GM18951 (cell line): Measurements from ENCODE around the gene SLC25A25.

Experiments
- POLR2A ChIP-seq: IDR thresholded peaks from 4 replicates; pipeline ENCODE4 v1.6.1; 2011; ENCODE audit warnings: mild to moderate bottlenecking; ENCODE audit not compliant: insufficient read length, insufficient read depth; ENCODE audit errors: extremely low read depth
- in situ Hi-C: fragments of 300-500 bp; cut with MboI; formaldehyde crosslinking; loops from one replicate; pipeline ENCODE4 v1.12.0; 2022; ENCODE audit warnings: low sequenced_read_pairs, mixed read lengths, inconsistent platforms; ENCODE audit not compliant: unreplicated experiment

SLC25A25 gene

DNA sequence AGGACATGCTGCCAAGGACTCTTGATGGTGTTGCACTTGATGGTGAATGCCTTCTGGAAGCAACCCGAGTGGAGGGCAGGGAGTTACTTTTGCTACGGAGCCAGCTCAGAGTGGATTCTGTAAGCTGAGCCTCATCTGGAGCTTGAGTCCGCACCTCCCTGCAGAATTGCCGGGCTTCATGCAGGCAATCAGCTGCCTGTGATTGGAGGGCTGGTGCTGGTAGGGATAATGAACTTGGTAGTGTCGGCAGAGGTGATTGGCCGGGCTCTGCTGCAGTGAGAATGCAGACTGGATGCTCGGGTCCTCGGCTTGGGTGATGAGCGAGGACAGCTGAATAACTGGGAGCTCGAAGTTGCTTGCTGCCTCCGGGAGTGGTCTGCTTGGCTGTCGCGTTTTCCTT, 23.1 kb downstream of the SLC25A25 start:
- no peak for TF ChIP-seq POLR2A
- in situ Hi-C loops, result no loop called here

DNA sequence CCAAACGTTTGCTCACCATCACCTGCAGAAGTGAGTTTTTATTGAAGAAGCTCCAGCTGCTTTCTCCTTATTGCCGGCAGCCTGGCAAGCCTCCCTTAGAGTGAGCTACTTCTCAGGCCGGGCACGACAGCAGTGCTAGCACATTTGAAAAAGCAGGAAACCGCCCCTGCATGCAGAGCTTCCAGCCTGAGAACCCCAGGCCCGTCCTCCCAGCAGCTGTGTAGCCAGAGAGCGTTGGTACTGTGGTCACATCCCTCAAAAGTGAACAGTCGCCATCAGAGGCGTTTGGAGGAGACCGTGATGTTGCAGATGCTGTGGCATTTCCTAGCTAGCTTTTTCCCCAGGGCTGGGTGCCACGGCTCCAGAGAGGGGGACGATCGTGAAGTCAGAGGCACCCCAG, 23.5 kb downstream of the SLC25A25 start:
- in situ Hi-C loops, result no loop called here
- no peak for TF ChIP-seq POLR2A

DNA sequence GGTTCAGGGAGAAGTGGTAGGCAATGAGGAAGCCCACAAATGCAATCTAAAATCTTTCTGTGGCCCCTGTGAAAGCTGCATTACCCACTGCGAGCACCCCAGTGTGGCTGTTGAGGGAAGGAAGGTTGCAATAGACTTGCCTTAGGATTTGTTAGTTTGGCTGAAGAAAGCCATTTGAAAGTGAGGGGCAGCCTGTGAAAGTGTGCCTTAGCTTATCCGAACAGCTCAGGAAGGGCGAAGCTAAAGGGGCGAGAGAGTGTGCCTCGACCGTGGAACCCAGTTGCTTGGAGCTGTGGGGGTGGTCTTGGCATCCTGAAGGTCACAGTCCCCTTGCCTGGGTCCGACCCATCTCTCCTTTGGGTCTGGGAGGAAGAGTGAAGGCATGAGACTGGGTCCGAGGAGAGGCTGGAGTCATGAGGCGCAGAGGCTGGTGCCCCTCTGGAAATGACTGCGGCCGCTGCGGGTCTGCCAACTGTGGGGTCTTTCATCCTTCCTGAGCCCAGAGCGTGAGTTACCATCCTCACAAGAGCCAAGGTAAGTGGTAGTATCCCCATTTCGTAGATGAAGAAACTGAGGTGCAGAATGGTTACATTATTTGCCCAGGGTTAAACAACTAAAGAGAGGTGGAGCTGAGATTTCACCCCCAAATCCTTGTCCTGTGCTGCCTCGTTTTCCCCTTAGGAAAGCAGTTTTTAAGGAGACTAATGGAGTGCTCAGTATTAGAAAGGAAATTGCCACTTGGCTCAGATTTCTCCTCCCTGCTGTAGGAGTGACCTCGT, 24.4 kb downstream of the SLC25A25 start:
- in situ Hi-C loops, result no loop called here
- no peak for TF ChIP-seq POLR2A

GRCh38 chr9:128093011-128093410, 25.0 kb downstream of the SLC25A25 start:
- no peak for TF ChIP-seq POLR2A
- in situ Hi-C loops, result no loop called here

DNA sequence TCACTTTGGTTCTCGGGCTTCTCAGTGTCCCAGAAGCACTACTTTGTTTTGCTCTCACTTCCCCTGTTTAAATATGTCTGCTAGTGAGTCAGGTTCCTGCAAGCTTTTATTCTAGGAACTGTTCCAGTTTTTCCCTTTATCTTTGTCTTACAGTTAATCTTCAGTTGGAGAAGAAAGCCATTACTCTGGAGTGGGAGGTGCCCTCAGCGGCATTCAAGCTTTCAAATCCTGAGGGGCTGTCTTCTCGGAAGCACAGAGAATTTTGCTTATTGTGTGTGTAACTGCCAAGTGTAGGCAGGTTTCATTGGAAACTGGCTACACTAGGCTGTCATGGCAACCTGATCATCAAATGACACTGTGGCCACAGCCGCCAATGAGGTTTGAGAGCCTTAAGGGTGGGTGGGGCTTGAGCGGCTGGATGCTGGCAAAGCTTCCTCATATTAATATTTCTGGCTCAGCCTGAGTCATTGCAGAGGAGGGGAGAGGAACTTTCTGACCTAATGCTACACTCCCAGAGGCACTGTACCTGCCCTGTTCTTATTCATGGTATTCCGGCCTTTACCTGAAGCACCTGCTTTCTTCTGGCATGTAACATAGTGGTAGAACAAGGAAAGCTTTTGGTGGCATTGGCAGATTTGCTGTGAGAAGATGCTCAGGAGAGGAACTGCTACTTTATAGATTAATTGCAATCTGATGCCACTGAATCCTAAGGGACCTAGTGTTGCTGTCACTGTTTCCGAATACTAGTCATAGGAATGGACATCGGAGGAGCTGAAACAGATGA, 26.3 kb downstream of the SLC25A25 start:
- in situ Hi-C loops, result no loop called here
- no peak for TF ChIP-seq POLR2A

- TF ChIP-seq POLR2A, result no peak
These were observed 27.0 kb downstream of the SLC25A25 start for GRCh38 chr9:128094950-128095544.

GRCh38 chr9:128096616-128097536, 28.8 kb downstream of the SLC25A25 start:
- in situ Hi-C loops, result no loop called here
- TF ChIP-seq POLR2A, result no peak

More at GRCh38 chr9:128094950-128095544, 27.0 kb downstream of the SLC25A25 start:
- in situ Hi-C loops, result no loop called here

DNA sequence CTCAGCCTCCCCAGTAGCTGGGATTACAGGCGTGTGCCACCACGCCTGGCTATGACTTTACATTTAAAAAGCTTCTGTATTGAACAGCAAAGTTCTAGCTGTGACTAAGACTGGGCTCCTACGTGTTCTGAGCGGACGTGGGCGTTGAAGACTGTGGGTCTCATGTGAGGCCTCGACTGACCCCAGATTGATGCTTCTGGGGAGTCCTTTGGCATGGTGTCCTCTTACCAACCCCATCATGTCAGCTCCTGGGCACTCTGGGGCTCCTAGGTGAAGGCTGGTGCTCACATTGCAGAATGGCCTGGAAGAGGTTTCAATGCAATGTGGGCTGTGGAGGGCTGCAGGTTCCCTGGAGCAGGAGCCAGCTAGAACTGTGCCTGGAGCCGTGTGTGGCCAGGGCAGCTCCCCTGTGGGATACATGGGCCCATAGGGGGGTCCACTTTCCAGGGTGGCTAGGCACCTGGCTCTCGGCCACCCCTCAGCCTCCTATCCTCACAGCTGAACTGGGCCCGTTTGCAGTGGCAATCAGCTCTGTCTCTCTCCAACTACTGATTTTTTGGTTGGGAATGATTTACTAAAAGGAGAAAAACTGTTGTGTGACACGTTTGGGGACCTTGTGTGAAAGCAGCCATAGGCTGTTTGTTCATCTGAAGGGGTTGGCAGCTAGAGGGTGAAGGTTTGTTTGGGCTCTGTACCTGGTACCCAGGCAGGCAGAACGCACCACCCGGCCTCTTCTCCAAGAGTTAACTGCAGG, 29.7 kb downstream of the SLC25A25 start:
- TF ChIP-seq POLR2A, result no peak
- in situ Hi-C loops, result no loop called here

- no peak for TF ChIP-seq POLR2A
- in situ Hi-C loops, result no loop called here
These were observed 30.5 kb downstream of the SLC25A25 start for GRCh38 chr9:128098297-128099230.

GRCh38 chr9:128099231-128099931, 31.3 kb downstream of the SLC25A25 start:
- TF ChIP-seq POLR2A, result no peak
- in situ Hi-C loops, result no loop called here
